K562 (cell line): ENCODE data around the gene KRTAP19-8. TPM values are rescaled to one million over a fixed set of nuclear protein-coding genes. Genes with fewer than 3 reads are reported as not detected.

ENCODE experiments used
- ATAC-seq: fragments of 200-7000 bp; cut with Tn5 transposase; 3 replicates; pipeline ENCODE4 v1.9.1; 2020; ENCODE audit warnings: moderate library complexity
- BruUV-seq: library from RNA; stranded (reverse); fragments of 400-500 nt; replicated peaks from 2 replicates; lab custom pipeline; 2021; lab: Mats Ljungman, UMichigan
- CTCF ChIA-PET: fragments of 300-600 bp; formaldehyde crosslinking; extraction: SDS; loops from one replicate; lab custom pipeline; 2021; ENCODE audit warnings: low intra/inter-chr PET ratio; lab: Yijun Ruan, JAX
- POLR2A ChIA-PET: fragments of 300-600, 350-650 bp; sonication (Branson Sonifier 250); formaldehyde crosslinking; extraction: SDS; loops from one replicate; lab custom pipeline; 2021; ENCODE audit warnings: antibody characterized with exemption, inconsistent platforms; lab: Yijun Ruan, JAX
- DNase-seq, 4 experiments: peaks; one replicate each; pipeline versions ENCODE4 v3.0.0 to v3.0.0-alpha.2; 2011 to 2018; ENCODE audit warnings: low spot score in 3 of 4, mixed read lengths in 3 of 4; ENCODE audit errors: extremely low read depth in 1 of 4
- FAIRE-seq: peaks from 2 replicates; lab custom pipeline; 2011; peaks lifted over from hg19 to GRCh38; lab: Jason Lieb, UNC
- H2AFZ ChIP-seq: 2 replicates; pipeline ENCODE4 v1.6.0; 2011; ENCODE audit warnings: low read depth, low read length, control low read depth, inconsistent platforms
- H3K27ac ChIP-seq: fragments of 200-600 bp; 3 replicates; pipeline ENCODE4 v1.8.0; 2011; ENCODE audit warnings: low read depth, mild to moderate bottlenecking, control low read depth, inconsistent platforms, low read length, moderate library complexity, mixed read lengths; ENCODE audit errors: extremely low read depth
- H3K27me3 ChIP-seq, 2 experiments: fragments of 300-600 bp in 1 of 2; 2 replicates in 1 of 2; 3 replicates in 1 of 2; pipeline versions ENCODE4 v1.6.0 to v1.8.0; 2011; ENCODE audit warnings: inconsistent platforms in 2 of 2, low read length in 2 of 2, mild to moderate bottlenecking in 1 of 2, mixed read lengths in 1 of 2, moderate library complexity in 1 of 2; ENCODE audit not compliant: control insufficient read depth in 2 of 2, insufficient read depth in 2 of 2
- H3K36me3 ChIP-seq: fragments of 300-600 bp; 3 replicates; pipeline ENCODE4 v1.8.0; 2011; ENCODE audit warnings: mild to moderate bottlenecking, low read length, inconsistent platforms; ENCODE audit not compliant: control insufficient read depth, insufficient read depth
- H3K4me1 ChIP-seq, 2 experiments: fragments of 200-600 bp in 1 of 2; replicated peaks in 1 of 2; 2 replicates in 1 of 2; 3 replicates in 1 of 2; pipeline versions ENCODE4 v1.5.1 to v1.8.0; 2011; ENCODE audit warnings: inconsistent platforms in 2 of 2, low read length in 2 of 2, mild to moderate bottlenecking in 1 of 2, mixed read lengths in 1 of 2, moderate library complexity in 1 of 2; ENCODE audit not compliant: control insufficient read depth in 2 of 2, insufficient read depth in 2 of 2
- H3K4me2 ChIP-seq: 2 replicates; pipeline ENCODE4 v1.6.1; 2011; ENCODE audit warnings: low read length, control low read depth, inconsistent platforms, mixed read lengths; ENCODE audit not compliant: insufficient read depth
- H3K4me3 ChIP-seq: fragments of 200-600 bp; sonication (generic), shearing (Covaris generic); 2 replicates; pipeline ENCODE4 v1.5.1; 2016; ENCODE audit warnings: control low read depth, inconsistent platforms
- H3K79me2 ChIP-seq: fragments of 200-600 bp; 3 replicates; pipeline ENCODE4 v1.8.0; 2011; ENCODE audit warnings: low read length, inconsistent platforms; ENCODE audit not compliant: control insufficient read depth, insufficient read depth
- H3K9ac ChIP-seq, 2 experiments: 2 replicates each; pipeline versions ENCODE4 v1.6.0 to v1.6.1; 2011; ENCODE audit warnings: low read depth in 2 of 2, low read length in 2 of 2, control low read depth in 1 of 2, inconsistent platforms in 1 of 2, mild to moderate bottlenecking in 1 of 2, mixed read lengths in 1 of 2; ENCODE audit not compliant: insufficient read depth in 1 of 2
- H3K9me1 ChIP-seq: one replicate; pipeline ENCODE4 v1.6.0; 2011; ENCODE audit warnings: inconsistent platforms, mild to moderate bottlenecking, low read length, moderate library complexity; ENCODE audit not compliant: control insufficient read depth, insufficient read depth
- H3K9me3 ChIP-seq: replicated peaks from 2 replicates; pipeline ENCODE4 v1.5.1; 2011; ENCODE audit warnings: low read depth, low read length, inconsistent platforms; ENCODE audit not compliant: control insufficient read depth, insufficient read depth
- H4K20me1 ChIP-seq: replicated peaks from 2 replicates; pipeline ENCODE4 v1.6.1; 2011; ENCODE audit warnings: low read length, inconsistent platforms, mixed read lengths; ENCODE audit not compliant: control insufficient read depth, insufficient read depth
- ASH1L ChIP-seq: fragments of 450-650 bp; IDR thresholded peaks from 2 replicates; pipeline ENCODE4 v1.6.1; 2018; ENCODE audit warnings: borderline replicate concordance, mild to moderate bottlenecking, low read depth; ENCODE audit not compliant: partially characterized antibody
- CEBPG ChIP-seq, 3 experiments: fragments of 200-800 bp in 1 of 3; sonication (Bioruptor generic) in 1 of 3; sonication (generic) in 1 of 3; formaldehyde crosslinking in 1 of 3; IDR thresholded peaks in 2 of 3; conservative IDR thresholded peaks in 1 of 3; 2 replicates each; pipeline versions ENCODE4 v1.6.1 to v1.8.0; 2016 to 2022; ENCODE audit warnings: missing compliant biosample characterization in 2 of 3, missing genetic modification characterization in 2 of 3, mild to moderate bottlenecking in 1 of 3, missing genetic modification reagents in 1 of 3
- DLX4 ChIP-seq: fragments of 250-450 bp; sonication (Bioruptor Pico); IDR thresholded peaks from 2 replicates; pipeline ENCODE4 v1.6.1; 2021; ENCODE audit warnings: mild to moderate bottlenecking
- E2F3 ChIP-seq: fragments of 250-450 bp; sonication (Bioruptor Pico); IDR thresholded peaks from 2 replicates; pipeline ENCODE4 v1.4.0; 2020; ENCODE audit warnings: mild to moderate bottlenecking
- HDAC6 ChIP-seq: IDR thresholded peaks from 2 replicates; pipeline ENCODE4 v1.6.1; 2012; ENCODE audit warnings: low read depth, mild to moderate bottlenecking, control low read depth, inconsistent platforms, low read length, moderate library complexity
- LEF1 ChIP-seq: fragments of 450-650 bp; IDR thresholded peaks from 2 replicates; pipeline ENCODE4 v1.6.1; 2016; ENCODE audit warnings: mild to moderate bottlenecking
- MBD1 ChIP-seq: fragments of 250-450 bp; sonication (Bioruptor Pico); IDR thresholded peaks from 2 replicates; pipeline ENCODE4 v1.8.0; 2022; ENCODE audit warnings: inconsistent platforms
- MIER1 ChIP-seq: fragments of 450-650 bp; IDR thresholded peaks from 2 replicates; pipeline ENCODE4 v1.6.1; 2016; ENCODE audit warnings: antibody characterized with exemption, mild to moderate bottlenecking, low read depth
- NFRKB ChIP-seq: fragments of 450-650 bp; IDR thresholded peaks from 2 replicates; pipeline ENCODE4 v1.6.1; 2016; ENCODE audit warnings: low read depth
- OTX1 ChIP-seq: fragments of 450-650 bp; formaldehyde crosslinking; IDR thresholded peaks from 2 replicates; pipeline ENCODE4 v1.4.0; 2022; ENCODE audit warnings: mild to moderate bottlenecking
- SMARCA5 ChIP-seq: fragments of 450-650 bp; IDR thresholded peaks from 2 replicates; pipeline ENCODE4 v1.6.1; 2016
- ZFP36 ChIP-seq: fragments of 150-350 bp; IDR thresholded peaks from 2 replicates; pipeline ENCODE4 v1.6.1; 2018; ENCODE audit warnings: low read length, low read depth; ENCODE audit not compliant: partially characterized antibody
- ZNF140 ChIP-seq: fragments of 250-450 bp; sonication (Bioruptor Pico); IDR thresholded peaks from 2 replicates; pipeline ENCODE4 v1.8.0; 2021; ENCODE audit warnings: moderate library complexity, mild to moderate bottlenecking, inconsistent platforms
- ZNF695 ChIP-seq: fragments of 450-650 bp; formaldehyde crosslinking; IDR thresholded peaks from 2 replicates; pipeline ENCODE4 v1.4.0; 2020; ENCODE audit warnings: mild to moderate bottlenecking, moderate library complexity
- ZNF696 ChIP-seq: fragments of 250-450 bp; sonication (Bioruptor Pico); conservative IDR thresholded peaks from 2 replicates; pipeline ENCODE4 v1.4.0; 2020; ENCODE audit warnings: mild to moderate bottlenecking, moderate library complexity
- WGBS: fragments of 100-300 bp; shearing (Covaris generic); methylation state at CpG from one replicate; pipeline ENCODE4 v1.1.6; 2016; ENCODE audit warnings: low coverage, mixed read lengths; ENCODE audit not compliant: insufficient coverage; ENCODE audit errors: missing lambda C conversion rate; 5-methylcytosine and 5-hydroxymethylcytosine counted together
- in situ Hi-C: fragments of 300-500 bp; cut with MboI; formaldehyde crosslinking; loops from 4 replicates; pipeline ENCODE4 v1.15.0; 2018; ENCODE audit warnings: inconsistent platforms, mixed read lengths
- intact Hi-C: fragments of 100-400 bp; cut with micrococcal nuclease; formaldehyde crosslinking; loops from 2 replicates; pipeline ENCODE4 v1.14.2; 2022
- polyA plus RNA-seq, 8 experiments: library from polyadenylated mRNA; depleted of rRNA in 4 of 8; stranded (reverse) in 5 of 8; unstranded in 3 of 8; fragments of >200 nt; fragmentation: Nextera tagmentation in 2 of 8; fragmentation: Illumina TruSeq in 1 of 8; extraction: Ambion mirVana in 2 of 8; extraction: Trizol in 1 of 8; gene quantifications; 2 replicates each; pipeline versions ENCODE4 v1.2.1 to v1.2.3, GENCODE V29; 2011 to 2014; ENCODE audit warnings: inconsistent platforms in 1 of 8, missing spikeins in 1 of 8
- total RNA-seq, 7 experiments: library from RNA; depleted of rRNA in 6 of 7; stranded (reverse); fragments of >200 nt in 6 of 7; fragmentation: Illumina TruSeq in 2 of 7; extraction: Trizol in 2 of 7; gene quantifications; 2 replicates each; pipeline versions ENCODE4 v1.2.1 to v1.2.3, GENCODE V29; 2011 to 2021; ENCODE audit warnings: low replicate concordance in 1 of 7
- TF ChIP-seq, protein P1 (sequence below): sonication (generic); formaldehyde crosslinking; IDR thresholded peaks from 2 replicates; pipeline ENCODE4 v1.8.0; 2023; ENCODE audit warnings: mild to moderate bottlenecking, missing genetic modification reagents
- TF ChIP-seq, protein P2 (sequence below), 2 experiments: fragments of 450-650 bp; IDR thresholded peaks; 2 replicates each; pipeline ENCODE4 v1.6.1; 2018; ENCODE audit warnings: mild to moderate bottlenecking in 2 of 2, low read depth in 1 of 2; ENCODE audit not compliant: partially characterized antibody in 2 of 2

The KRTAP19-8 gene
- total and polyA plus RNA-seq, 9 of the 15 experiments (the other 6 are each of a cell fraction or from before 2014, with no cell fraction given) = not detected

GRCh38 chr21:31011412-31011811 lies 26.9 kb downstream of the KRTAP19-8 start:
- CTCF ChIA-PET = no interaction called here
- intact Hi-C loops (no loop called here), in situ Hi-C loops (no loop called here)
- no peaks in the 10 kb centered on the region for H3K4me1 ChIP-seq
- H3K9me3 ChIP-seq = no peaks in the 10 kb centered on the region
- H3K4me3 ChIP-seq = no peak overlapping the region
- WGBS = 0% methylated on average over 1 of the region's 1 CpG
- H3K27me3 ChIP-seq = no peaks in the 10 kb centered on the region
- no peak overlapping the region for H3K27ac ChIP-seq
- BruUV-seq = no TSS peak
- POLR2A ChIA-PET = no interaction called here
- no peaks in the 10 kb centered on the region for H3K36me3 ChIP-seq
- DNase-seq (no peak), FAIRE-seq (no peak), ATAC-seq (no peak)
- H2AFZ ChIP-seq = no peak overlapping the region
- no peaks in the 10 kb centered on the region for H3K79me2 ChIP-seq
- H3K9me1 ChIP-seq = no peaks in the 10 kb centered on the region
- H3K9ac ChIP-seq = no peak overlapping the region
- H3K4me2 ChIP-seq = no peak overlapping the region
- no peaks in the 10 kb centered on the region for H4K20me1 ChIP-seq
- TF ChIP-seq ZNF695 (CRISPR knock-in tag) (no peak), MBD1 (CRISPR knock-in tag) (no peak), NFRKB (no peak), CEBPG (CRISPR knock-in tag; IDR thresholded peaks at IDR 0.05) (no peak), CEBPG (tag; conservative IDR thresholded peaks at IDR 0.05 in 1 of 2, IDR thresholded peaks at IDR 0.05 in 1 of 2) (no peak), ZNF140 (no peak), LEF1 (no peak), MIER1 (no peak), OTX1 (CRISPR knock-in tag) (no peak), E2F3 (no peak), HDAC6 (no peak), DLX4 (CRISPR knock-in tag) (no peak), ZNF696 (CRISPR knock-in tag) (no peak), SMARCA5 (no peak), ASH1L (no peak), ZFP36 (no peak)
- TF ChIP-seq, protein P1, sequence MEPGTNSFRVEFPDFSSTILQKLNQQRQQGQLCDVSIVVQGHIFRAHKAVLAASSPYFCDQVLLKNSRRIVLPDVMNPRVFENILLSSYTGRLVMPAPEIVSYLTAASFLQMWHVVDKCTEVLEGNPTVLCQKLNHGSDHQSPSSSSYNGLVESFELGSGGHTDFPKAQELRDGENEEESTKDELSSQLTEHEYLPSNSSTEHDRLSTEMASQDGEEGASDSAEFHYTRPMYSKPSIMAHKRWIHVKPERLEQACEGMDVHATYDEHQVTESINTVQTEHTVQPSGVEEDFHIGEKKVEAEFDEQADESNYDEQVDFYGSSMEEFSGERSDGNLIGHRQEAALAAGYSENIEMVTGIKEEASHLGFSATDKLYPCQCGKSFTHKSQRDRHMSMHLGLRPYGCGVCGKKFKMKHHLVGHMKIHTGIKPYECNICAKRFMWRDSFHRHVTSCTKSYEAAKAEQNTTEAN (CRISPR knock-in tag) = no peak
- TF ChIP-seq, protein P2, sequence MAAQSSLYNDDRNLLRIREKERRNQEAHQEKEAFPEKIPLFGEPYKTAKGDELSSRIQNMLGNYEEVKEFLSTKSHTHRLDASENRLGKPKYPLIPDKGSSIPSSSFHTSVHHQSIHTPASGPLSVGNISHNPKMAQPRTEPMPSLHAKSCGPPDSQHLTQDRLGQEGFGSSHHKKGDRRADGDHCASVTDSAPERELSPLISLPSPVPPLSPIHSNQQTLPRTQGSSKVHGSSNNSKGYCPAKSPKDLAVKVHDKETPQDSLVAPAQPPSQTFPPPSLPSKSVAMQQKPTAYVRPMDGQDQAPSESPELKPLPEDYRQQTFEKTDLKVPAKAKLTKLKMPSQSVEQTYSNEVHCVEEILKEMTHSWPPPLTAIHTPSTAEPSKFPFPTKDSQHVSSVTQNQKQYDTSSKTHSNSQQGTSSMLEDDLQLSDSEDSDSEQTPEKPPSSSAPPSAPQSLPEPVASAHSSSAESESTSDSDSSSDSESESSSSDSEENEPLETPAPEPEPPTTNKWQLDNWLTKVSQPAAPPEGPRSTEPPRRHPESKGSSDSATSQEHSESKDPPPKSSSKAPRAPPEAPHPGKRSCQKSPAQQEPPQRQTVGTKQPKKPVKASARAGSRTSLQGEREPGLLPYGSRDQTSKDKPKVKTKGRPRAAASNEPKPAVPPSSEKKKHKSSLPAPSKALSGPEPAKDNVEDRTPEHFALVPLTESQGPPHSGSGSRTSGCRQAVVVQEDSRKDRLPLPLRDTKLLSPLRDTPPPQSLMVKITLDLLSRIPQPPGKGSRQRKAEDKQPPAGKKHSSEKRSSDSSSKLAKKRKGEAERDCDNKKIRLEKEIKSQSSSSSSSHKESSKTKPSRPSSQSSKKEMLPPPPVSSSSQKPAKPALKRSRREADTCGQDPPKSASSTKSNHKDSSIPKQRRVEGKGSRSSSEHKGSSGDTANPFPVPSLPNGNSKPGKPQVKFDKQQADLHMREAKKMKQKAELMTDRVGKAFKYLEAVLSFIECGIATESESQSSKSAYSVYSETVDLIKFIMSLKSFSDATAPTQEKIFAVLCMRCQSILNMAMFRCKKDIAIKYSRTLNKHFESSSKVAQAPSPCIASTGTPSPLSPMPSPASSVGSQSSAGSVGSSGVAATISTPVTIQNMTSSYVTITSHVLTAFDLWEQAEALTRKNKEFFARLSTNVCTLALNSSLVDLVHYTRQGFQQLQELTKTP (IDR thresholded peaks at IDR 0.05; ENCODE audit: low read depth in 1 of 2, partially characterized antibody in 2 of 2) = no peak
